Measurements from ENCODE around the gene UGT1A4. TPM values are rescaled to one million over a fixed set of nuclear protein-coding genes. Genes with fewer than 3 reads are reported as not detected.

UGT1A4 gene
- total and polyA plus RNA-seq, 9 of the 15 experiments (the other 6 are each of a cell fraction or from before 2014, with no cell fraction given): not detected

- TF ChIP-seq, protein P1, sequence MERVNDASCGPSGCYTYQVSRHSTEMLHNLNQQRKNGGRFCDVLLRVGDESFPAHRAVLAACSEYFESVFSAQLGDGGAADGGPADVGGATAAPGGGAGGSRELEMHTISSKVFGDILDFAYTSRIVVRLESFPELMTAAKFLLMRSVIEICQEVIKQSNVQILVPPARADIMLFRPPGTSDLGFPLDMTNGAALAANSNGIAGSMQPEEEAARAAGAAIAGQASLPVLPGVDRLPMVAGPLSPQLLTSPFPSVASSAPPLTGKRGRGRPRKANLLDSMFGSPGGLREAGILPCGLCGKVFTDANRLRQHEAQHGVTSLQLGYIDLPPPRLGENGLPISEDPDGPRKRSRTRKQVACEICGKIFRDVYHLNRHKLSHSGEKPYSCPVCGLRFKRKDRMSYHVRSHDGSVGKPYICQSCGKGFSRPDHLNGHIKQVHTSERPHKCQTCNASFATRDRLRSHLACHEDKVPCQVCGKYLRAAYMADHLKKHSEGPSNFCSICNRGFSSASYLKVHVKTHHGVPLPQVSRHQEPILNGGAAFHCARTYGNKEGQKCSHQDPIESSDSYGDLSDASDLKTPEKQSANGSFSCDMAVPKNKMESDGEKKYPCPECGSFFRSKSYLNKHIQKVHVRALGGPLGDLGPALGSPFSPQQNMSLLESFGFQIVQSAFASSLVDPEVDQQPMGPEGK (CRISPR knock-in tag; IDR thresholded peaks at IDR 0.05; ENCODE audit: borderline replicate concordance): no peak
- TF ChIP-seq WHSC1 (IDR thresholded peaks at IDR 0.05; ENCODE audit: low read length): no peak
- no peak for TF ChIP-seq ZNF79 (CRISPR knock-in tag; IDR thresholded peaks at IDR 0.05; ENCODE audit: low read depth)
- no peak for TF ChIP-seq PRMT5 (CRISPR knock-in tag; IDR thresholded peaks at IDR 0.05)
- no peak for TF ChIP-seq PREB (CRISPR knock-in tag; IDR thresholded peaks at IDR 0.05)
Measured at GRCh38 chr2:233692648-233693047, 25.9 kb upstream of the UGT1A4 start, which contains the start of gene UGT1A6 (continued).

- BruUV-seq (replicated peaks): no TSS peak
- 3% methylated on average over 6 of the region's 6 CpGs for WGBS (ENCODE audit: insufficient coverage, low coverage, missing lambda C conversion rate)
Measured at GRCh38 chr2:233693963-233694362, 24.6 kb upstream of the UGT1A4 start.

More at GRCh38 chr2:233693963-233694362, 24.6 kb upstream of the UGT1A4 start:
- Histone ChIP-seq H3K36me3 (ENCODE audit: control insufficient read depth, insufficient read depth, low read length) (no peaks in the 10 kb centered on the region), H3K4me3 (no peak overlapping the region), H3K4me1 (replicated peaks in 1 of 2; ENCODE audit: control insufficient read depth in 2 of 2, insufficient read depth in 2 of 2, low read length in 2 of 2) (no peaks in the 10 kb centered on the region; a peak in 1 of 5 replicates), H3K27me3 (ENCODE audit: control insufficient read depth in 2 of 2, insufficient read depth in 2 of 2, low read length in 2 of 2) (peaks cover 0 to 8% of the 10 kb centered on the region in 2 experiments; a peak in 3 of 5 replicates), H3K9me3 (replicated peaks; ENCODE audit: control insufficient read depth, insufficient read depth, low read depth, low read length) (no peaks in the 10 kb centered on the region), H3K79me2 (ENCODE audit: control insufficient read depth, insufficient read depth, low read length) (no peaks in the 10 kb centered on the region), H3K27ac (ENCODE audit: extremely low read depth, low read depth, low read length) (no peak overlapping the region), H4K20me1 (replicated peaks; ENCODE audit: control insufficient read depth, insufficient read depth, low read length) (no peaks in the 10 kb centered on the region), H3K4me2 (ENCODE audit: insufficient read depth, low read length) (no peak overlapping the region), H2AFZ (ENCODE audit: low read depth, low read length) (no peak overlapping the region), H3K9ac (ENCODE audit: insufficient read depth in 1 of 2, low read depth in 2 of 2, low read length in 2 of 2) (no peak overlapping the region), H3K9me1 (ENCODE audit: control insufficient read depth, insufficient read depth, low read length) (no peaks in the 10 kb centered on the region)
- in situ Hi-C loops (cut with MboI): no loop called here
- ChIA-PET CTCF (ENCODE audit: low intra/inter-chr PET ratio) (interaction anchor here (0.6 kb wide), 1 partner anchor 1340 kb away, joined by 3 read pairs; no protein-coding TSS in a partner anchor), POLR2A (no interaction called here)
- intact Hi-C loops (cut with micrococcal nuclease): no loop called here
- no peak for DNase-seq (ENCODE audit: extremely low read depth in 1 of 4, low spot score in 3 of 4)
- TF ChIP-seq, protein P2, sequence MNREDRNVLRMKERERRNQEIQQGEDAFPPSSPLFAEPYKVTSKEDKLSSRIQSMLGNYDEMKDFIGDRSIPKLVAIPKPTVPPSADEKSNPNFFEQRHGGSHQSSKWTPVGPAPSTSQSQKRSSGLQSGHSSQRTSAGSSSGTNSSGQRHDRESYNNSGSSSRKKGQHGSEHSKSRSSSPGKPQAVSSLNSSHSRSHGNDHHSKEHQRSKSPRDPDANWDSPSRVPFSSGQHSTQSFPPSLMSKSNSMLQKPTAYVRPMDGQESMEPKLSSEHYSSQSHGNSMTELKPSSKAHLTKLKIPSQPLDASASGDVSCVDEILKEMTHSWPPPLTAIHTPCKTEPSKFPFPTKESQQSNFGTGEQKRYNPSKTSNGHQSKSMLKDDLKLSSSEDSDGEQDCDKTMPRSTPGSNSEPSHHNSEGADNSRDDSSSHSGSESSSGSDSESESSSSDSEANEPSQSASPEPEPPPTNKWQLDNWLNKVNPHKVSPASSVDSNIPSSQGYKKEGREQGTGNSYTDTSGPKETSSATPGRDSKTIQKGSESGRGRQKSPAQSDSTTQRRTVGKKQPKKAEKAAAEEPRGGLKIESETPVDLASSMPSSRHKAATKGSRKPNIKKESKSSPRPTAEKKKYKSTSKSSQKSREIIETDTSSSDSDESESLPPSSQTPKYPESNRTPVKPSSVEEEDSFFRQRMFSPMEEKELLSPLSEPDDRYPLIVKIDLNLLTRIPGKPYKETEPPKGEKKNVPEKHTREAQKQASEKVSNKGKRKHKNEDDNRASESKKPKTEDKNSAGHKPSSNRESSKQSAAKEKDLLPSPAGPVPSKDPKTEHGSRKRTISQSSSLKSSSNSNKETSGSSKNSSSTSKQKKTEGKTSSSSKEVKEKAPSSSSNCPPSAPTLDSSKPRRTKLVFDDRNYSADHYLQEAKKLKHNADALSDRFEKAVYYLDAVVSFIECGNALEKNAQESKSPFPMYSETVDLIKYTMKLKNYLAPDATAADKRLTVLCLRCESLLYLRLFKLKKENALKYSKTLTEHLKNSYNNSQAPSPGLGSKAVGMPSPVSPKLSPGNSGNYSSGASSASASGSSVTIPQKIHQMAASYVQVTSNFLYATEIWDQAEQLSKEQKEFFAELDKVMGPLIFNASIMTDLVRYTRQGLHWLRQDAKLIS (CRISPR knock-in tag; IDR thresholded peaks at IDR 0.05): no peak
- no peak for TF ChIP-seq ZNF253 (CRISPR knock-in tag; conservative IDR thresholded peaks at IDR 0.05)
- no peak for TF ChIP-seq NR2F6 (CRISPR knock-in tag; IDR thresholded peaks at IDR 0.05)
- FAIRE-seq: no peak
- ATAC-seq: no peak

All from K562 (cell line).